Endothelial cell of umbilical vein (primary cell): Measurements from ENCODE around the gene CYFIP1.

ENCODE experiments used
- EZH2 ChIP-seq: IDR thresholded peaks from 2 replicates; pipeline ENCODE4 v1.6.1; 2012; ENCODE audit warnings: borderline replicate concordance, low read depth, mild to moderate bottlenecking, moderate library complexity, low read length, inconsistent platforms; ENCODE audit not compliant: severe bottlenecking
- JUN ChIP-seq: IDR thresholded peaks from 2 replicates; pipeline ENCODE4 v1.6.1; 2011; ENCODE audit warnings: borderline replicate concordance, low read depth; ENCODE audit not compliant: insufficient read length, insufficient read depth
- MYC ChIP-seq: IDR thresholded peaks from one replicate; pipeline ENCODE4 v1.6.1; 2011; ENCODE audit warnings: mild to moderate bottlenecking, low read depth, low read length
- POLR2A ChIP-seq: IDR thresholded peaks from 2 replicates; pipeline ENCODE4 v1.6.1; 2012; ENCODE audit warnings: low read depth, mild to moderate bottlenecking, control low read depth, low read length
- POLR2AphosphoS5 ChIP-seq: IDR thresholded peaks from 2 replicates; pipeline ENCODE4 v1.6.1; 2012; ENCODE audit warnings: low read depth, mild to moderate bottlenecking, control low read depth, low read length, moderate library complexity; ENCODE audit not compliant: insufficient read depth
- TF ChIP-seq, protein P1 (sequence below), 2 donors: IDR thresholded peaks; 1 replicate in 1 of 2; 2 replicates in 1 of 2; pipeline ENCODE4 v1.5.1; 2011; ENCODE audit warnings: low read length in 2 of 2, mild to moderate bottlenecking in 2 of 2, moderate library complexity in 2 of 2, control low read depth in 1 of 2, inconsistent platforms in 1 of 2, low read depth in 1 of 2; ENCODE audit not compliant: insufficient read depth in 1 of 2; ENCODE audit errors: extremely low read depth in 1 of 2

DNA sequence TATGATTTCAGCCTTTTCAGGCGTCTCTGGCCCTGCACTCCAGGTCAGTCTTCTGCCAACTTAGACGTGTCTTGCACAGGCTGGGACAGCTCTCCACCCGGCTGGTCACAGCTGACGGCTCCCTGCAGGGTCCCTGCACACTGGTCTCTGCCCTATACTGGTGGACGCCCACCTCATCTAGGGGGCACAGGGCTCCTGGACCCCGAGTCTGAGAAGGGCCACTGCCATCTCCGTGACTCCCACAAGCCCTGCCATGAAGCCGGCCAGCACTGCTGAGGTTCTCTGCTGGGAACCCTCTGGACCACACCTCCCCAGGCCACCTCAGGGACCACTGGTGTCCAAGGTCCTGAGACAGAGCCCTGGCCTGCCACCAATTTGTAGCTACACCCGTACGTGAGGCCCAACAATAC lies 40.5 kb downstream of the CYFIP1 start:
- TF ChIP-seq MYC (no peak), POLR2A (no peak), POLR2AphosphoS5 (no peak), JUN (no peak), EZH2 (no peak)
- TF ChIP-seq, protein P1, sequence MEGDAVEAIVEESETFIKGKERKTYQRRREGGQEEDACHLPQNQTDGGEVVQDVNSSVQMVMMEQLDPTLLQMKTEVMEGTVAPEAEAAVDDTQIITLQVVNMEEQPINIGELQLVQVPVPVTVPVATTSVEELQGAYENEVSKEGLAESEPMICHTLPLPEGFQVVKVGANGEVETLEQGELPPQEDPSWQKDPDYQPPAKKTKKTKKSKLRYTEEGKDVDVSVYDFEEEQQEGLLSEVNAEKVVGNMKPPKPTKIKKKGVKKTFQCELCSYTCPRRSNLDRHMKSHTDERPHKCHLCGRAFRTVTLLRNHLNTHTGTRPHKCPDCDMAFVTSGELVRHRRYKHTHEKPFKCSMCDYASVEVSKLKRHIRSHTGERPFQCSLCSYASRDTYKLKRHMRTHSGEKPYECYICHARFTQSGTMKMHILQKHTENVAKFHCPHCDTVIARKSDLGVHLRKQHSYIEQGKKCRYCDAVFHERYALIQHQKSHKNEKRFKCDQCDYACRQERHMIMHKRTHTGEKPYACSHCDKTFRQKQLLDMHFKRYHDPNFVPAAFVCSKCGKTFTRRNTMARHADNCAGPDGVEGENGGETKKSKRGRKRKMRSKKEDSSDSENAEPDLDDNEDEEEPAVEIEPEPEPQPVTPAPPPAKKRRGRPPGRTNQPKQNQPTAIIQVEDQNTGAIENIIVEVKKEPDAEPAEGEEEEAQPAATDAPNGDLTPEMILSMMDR (IDR thresholded peaks at IDR 0.05; ENCODE audit: extremely low read depth in 1 of 2, insufficient read depth in 1 of 2, low read depth in 1 of 2, low read length in 2 of 2) = no peak
